Measurements from ENCODE around the gene MX1. TPM values are rescaled to one million over a fixed set of nuclear protein-coding genes. Genes with fewer than 3 reads are reported as not detected.

The MX1 gene
- total and polyA plus RNA-seq, 2 experiments from 2014 or later, result 2.1 to 6.5 TPM

GRCh38 chr21:41501919-41502318 is 75.9 kb downstream of the MX1 start:
- H3K27me3 ChIP-seq (ENCODE audit: insufficient read depth), result peaks cover 25% of the 10 kb centered on the region
- peaks cover 21% of the 10 kb centered on the region for H3K4me1 Mint-ChIP-seq
- H3K9me2 ChIP-seq (ENCODE audit: insufficient read depth), result no peaks in the 10 kb centered on the region

More at GRCh38 chr21:41501919-41502318, 75.9 kb downstream of the MX1 start:
- Mint-ChIP-seq H3K36me3 (ENCODE audit: low read depth) (no peaks in the 10 kb centered on the region), H3K4me3 (no peak overlapping the region), H3K27me3 (ENCODE audit: insufficient read depth, low read depth, poor library complexity) (peaks cover 19% of the 10 kb centered on the region), H3K27ac (peak overlapping the region; percentile 7; the same call in 1 of the 2 replicates), H3K9me3 (no peaks in the 10 kb centered on the region)
- no peak for ATAC-seq
- TF ChIP-seq ZNF462 (CRISPR knock-in tag; IDR thresholded peaks at IDR 0.05), result no peak
- TF ChIP-seq ZNF114 (CRISPR knock-in tag; IDR thresholded peaks at IDR 0.05), result no peak
- no peak for TF ChIP-seq STAT1 (IDR thresholded peaks at IDR 0.05; ENCODE audit: unreplicated experiment)
- no peak for TF ChIP-seq EZH2phosphoT487 (IDR thresholded peaks at IDR 0.05; ENCODE audit: unreplicated experiment)
- TF ChIP-seq CTCF (conservative IDR thresholded peaks at IDR 0.05; ENCODE audit: low read depth in 2 of 2), result no peak
- no peak for TF ChIP-seq ETS1 (IDR thresholded peaks at IDR 0.05)
- TF ChIP-seq JUNB (IDR thresholded peaks at IDR 0.05; ENCODE audit: unreplicated experiment), result no peak
- no peak for TF ChIP-seq REST (IDR thresholded peaks at IDR 0.05; ENCODE audit: unreplicated experiment)
- no peak for TF ChIP-seq NANOG (IDR thresholded peaks at IDR 0.05; ENCODE audit: borderline replicate concordance)
- TF ChIP-seq EZH2 (IDR thresholded peaks at IDR 0.05; ENCODE audit: low read depth, unreplicated experiment), result no peak
- TF ChIP-seq CREB1 (CRISPR knock-in tag; IDR thresholded peaks at IDR 0.05; ENCODE audit: low read depth), result no peak
- no peak for TF ChIP-seq POLR2AphosphoS5 (IDR thresholded peaks at IDR 0.05; ENCODE audit: low read depth)
- no peak for TF ChIP-seq ZNF331 (CRISPR knock-in tag; IDR thresholded peaks at IDR 0.05; ENCODE audit: low read depth)
- H3K4me2 ChIP-seq, result no peak overlapping the region
- peaks cover 3% of the 10 kb centered on the region; the same call in 1 of the 2 replicates for H4K20me1 ChIP-seq (replicated peaks; ENCODE audit: insufficient read depth)
- no peak overlapping the region for H3K27ac ChIP-seq (ENCODE audit: low read depth)
- peaks cover 8% of the 10 kb centered on the region for H3K4me1 ChIP-seq (ENCODE audit: insufficient read depth)
- H3K79me2 ChIP-seq (replicated peaks; ENCODE audit: insufficient read depth), result peaks cover 3% of the 10 kb centered on the region; the same call in 1 of the 2 replicates
- no peak for DNase-seq (ENCODE audit: low spot score)
- H3K4me3 ChIP-seq, result no peak overlapping the region
- H2AFZ ChIP-seq, result no peak overlapping the region
- 0 out of 2 replicates have a peak, but pooled peaks cover 4% of the 10 kb centered on the region for H3F3A ChIP-seq (replicated peaks; ENCODE audit: low read depth)
- no peaks in the 10 kb centered on the region for H3K36me3 ChIP-seq (ENCODE audit: insufficient read depth)
